Retina (tissue), 1 donor: ENCODE data around the gene JARID2.

Source experiments
- DNase-seq: peaks from one replicate; pipeline ENCODE4 v3.0.0-alpha.2; 2016

Gene JARID2

GRCh38 chr6:15447546-15448267 is 201.8 kb downstream of the JARID2 start:
- no peak for DNase-seq

GRCh38 chr6:15449011-15449410 is 203.1 kb downstream of the JARID2 start:
- DNase-seq = no peak

GRCh38 chr6:15451738-15452137 is 205.9 kb downstream of the JARID2 start:
- DNase-seq = no peak

GRCh38 chr6:15452182-15452941 is 206.5 kb downstream of the JARID2 start:
- no peak for DNase-seq

GRCh38 chr6:15453186-15453585 is 207.3 kb downstream of the JARID2 start:
- no peak for DNase-seq

GRCh38 chr6:15453622-15454021 is 207.8 kb downstream of the JARID2 start:
- no peak for DNase-seq

- DNase-seq = no peak
These were observed 210.6 kb downstream of the JARID2 start for GRCh38 chr6:15456422-15456821.

- DNase-seq = no peak
These were observed 211.3 kb downstream of the JARID2 start for GRCh38 chr6:15457121-15457650.

- peak; percentile 59 for DNase-seq
These were observed 212.2 kb downstream of the JARID2 start for GRCh38 chr6:15458021-15458459.

GRCh38 chr6:15460110-15460727 is 214.3 kb downstream of the JARID2 start:
- DNase-seq = no peak

- DNase-seq = no peak
These were observed 215.5 kb downstream of the JARID2 start for GRCh38 chr6:15461127-15461944.

- no peak for DNase-seq
These were observed 216.4 kb downstream of the JARID2 start for GRCh38 chr6:15462256-15462655.

- DNase-seq = no peak
These were observed 217.1 kb downstream of the JARID2 start for GRCh38 chr6:15462717-15463525.

GRCh38 chr6:15464211-15464725 is 218.4 kb downstream of the JARID2 start:
- DNase-seq = no peak

GRCh38 chr6:15465212-15465611 is 219.3 kb downstream of the JARID2 start:
- no peak for DNase-seq

GRCh38 chr6:15470746-15471145 is 224.9 kb downstream of the JARID2 start:
- no peak for DNase-seq

- DNase-seq = no peak
These were observed 226.8 kb downstream of the JARID2 start for GRCh38 chr6:15472621-15473020.

- no peak for DNase-seq
These were observed 227.3 kb downstream of the JARID2 start for GRCh38 chr6:15473174-15473573.

- no peak for DNase-seq
These were observed 227.9 kb downstream of the JARID2 start for GRCh38 chr6:15473741-15474161.

- no peak for DNase-seq
These were observed 228.3 kb downstream of the JARID2 start for GRCh38 chr6:15474196-15474595.

- no peak for DNase-seq
These were observed 229.4 kb downstream of the JARID2 start for GRCh38 chr6:15475261-15475660.

- no peak for DNase-seq
These were observed 230.0 kb downstream of the JARID2 start for GRCh38 chr6:15475872-15476271.
